Measurements from ENCODE around the gene ADAMTS18.
"Not testable (repeated sequence)": the region's sequence is repeated elsewhere in the genome, so short reads cannot be mapped to it uniquely, and the experiment has no call there.

The ADAMTS18 gene

DNA sequence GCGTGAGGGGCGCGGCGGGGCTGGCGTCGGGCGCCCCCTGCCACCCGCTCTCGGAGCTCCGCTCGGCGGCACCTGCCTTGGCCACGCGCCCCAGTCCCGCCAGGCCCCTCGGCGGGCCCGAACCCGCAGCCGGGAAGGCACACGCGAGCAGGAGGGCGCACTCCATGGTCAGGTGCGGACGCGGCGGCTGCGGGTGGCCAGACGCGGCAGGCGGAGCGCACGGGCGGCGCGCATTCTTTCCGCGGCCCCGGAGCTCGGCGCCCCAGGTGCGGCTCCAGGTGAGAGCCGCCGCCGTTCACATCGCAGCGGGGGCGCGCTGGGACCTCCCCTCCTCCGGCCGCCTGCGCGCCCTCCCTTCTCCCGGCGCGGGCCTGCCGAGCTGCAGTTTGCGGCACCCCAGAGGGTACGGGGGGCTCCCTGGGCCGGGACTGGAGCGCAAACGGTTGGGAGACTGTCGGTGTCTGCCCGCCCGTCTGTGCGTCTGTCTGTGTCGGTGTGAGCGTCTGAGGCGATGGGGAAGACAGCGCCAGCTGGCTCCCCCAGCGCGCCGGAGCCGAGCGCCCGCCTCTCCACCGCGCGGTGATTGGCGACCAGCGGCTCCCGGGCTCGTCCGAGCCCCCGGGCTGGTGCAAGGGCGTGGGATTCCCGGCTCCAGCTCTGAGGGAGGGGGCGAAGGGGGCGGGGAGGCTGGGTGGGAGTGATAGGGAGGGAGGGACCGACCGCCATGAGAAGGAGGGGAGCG, at the start of gene ADAMTS18:
Gene ADAMTS18 (minus strand): TSS at position 505 of the 742 bp plus-strand sequence. CDS start 339 bp downstream, at position 166.
- DNase-seq: no peak

DNA sequence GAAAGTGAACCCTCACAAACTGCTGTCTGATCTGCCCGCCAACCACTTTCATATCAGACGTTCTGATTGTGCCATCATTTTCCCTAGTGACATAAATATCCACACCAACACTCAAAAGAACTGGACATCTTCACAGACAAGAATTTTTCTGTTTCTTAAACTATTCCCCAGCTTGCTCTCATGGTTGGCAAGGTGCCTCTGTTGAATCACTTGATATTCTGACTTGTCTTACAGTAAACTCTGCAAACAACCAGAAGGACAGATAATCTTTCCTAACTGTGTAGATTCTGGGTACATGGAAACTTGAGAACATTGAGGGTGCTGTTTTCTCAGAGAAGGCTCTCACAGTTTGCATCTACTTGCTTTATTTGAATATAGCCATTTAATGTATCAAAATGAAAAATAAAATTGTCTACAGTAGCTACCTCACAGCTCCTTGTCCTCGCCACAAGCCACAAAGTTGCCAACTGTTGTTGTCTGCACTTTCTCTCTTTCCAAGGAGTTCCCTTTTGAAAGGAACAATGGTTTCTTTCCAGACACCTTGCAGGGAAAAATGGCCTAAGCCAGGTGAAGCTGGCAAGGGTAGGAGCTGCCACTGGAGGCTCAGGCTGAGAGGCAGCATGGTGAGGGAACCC, 46.0 kb upstream of the ADAMTS18 start:
- DNase-seq: no peak

DNA sequence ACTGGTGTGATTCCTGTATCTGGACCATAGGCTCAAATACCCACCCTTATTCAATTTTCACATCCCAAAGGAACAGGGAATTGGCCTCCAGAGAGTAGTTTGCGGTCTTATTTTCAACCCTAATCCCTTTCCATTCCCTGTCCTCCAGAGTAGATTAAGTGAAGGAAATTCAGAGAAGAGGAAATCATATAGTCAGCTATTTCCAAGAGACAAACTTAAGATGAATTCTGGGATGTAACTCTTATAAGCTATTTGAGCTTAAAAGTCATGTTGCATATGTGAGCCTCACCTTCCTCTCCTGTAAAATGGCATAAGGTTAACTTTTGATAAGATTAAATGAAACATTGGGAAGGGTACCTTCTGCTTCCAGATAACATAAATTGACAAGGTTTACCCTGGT, 37.4 kb upstream of the ADAMTS18 start:
- no peak for DNase-seq

- DNase-seq: no peak
Measured at GRCh38 chr16:77470851-77471250, 36.0 kb upstream of the ADAMTS18 start.

DNA sequence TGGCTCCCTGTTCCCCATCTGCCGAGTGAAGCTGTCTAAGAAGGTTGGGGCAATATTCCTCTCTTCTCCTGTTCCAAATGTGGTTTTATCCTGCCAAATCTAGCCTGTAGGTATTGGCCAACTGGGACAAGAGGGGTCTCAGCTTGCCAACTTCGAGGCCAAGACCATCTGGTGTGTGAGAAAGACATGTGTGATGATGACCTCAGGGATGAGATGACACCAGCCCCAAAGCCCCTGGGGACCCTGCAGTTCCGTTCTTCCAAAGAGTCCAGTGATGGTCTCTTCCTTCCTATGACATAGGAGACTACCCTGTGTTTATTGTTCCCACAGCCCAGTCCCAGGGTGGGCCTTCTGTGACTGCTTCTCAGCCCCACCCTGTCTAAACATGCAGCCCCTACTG, 34.8 kb upstream of the ADAMTS18 start:
- DNase-seq: no peak

GRCh38 chr16:77468831-77469230, 34.0 kb upstream of the ADAMTS18 start:
- no peak for DNase-seq

DNA sequence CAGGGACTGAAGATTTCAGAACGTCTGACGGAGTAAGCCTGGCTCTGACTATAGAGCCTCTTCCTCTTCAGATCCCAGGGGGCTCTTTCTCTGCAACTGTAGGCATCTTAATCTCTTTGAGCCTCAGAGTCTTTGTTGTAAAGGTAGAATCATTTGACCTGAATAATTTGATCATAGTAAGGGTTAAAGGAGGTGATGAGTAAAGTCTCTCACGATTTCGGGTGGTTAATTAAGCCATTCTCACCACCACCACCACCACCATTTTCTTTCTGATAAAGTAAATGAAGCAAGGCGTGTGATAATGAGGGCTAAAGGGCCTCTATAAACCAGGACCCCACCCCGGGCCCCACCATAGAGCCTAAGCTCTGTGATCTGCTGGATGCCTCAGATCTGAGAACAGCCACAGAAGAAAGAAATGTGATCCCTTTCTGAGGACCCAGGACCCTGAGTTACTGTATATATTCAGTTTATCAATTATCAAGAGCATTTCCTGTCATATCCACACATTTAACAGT, 33.0 kb upstream of the ADAMTS18 start:
- no peak for DNase-seq

DNA sequence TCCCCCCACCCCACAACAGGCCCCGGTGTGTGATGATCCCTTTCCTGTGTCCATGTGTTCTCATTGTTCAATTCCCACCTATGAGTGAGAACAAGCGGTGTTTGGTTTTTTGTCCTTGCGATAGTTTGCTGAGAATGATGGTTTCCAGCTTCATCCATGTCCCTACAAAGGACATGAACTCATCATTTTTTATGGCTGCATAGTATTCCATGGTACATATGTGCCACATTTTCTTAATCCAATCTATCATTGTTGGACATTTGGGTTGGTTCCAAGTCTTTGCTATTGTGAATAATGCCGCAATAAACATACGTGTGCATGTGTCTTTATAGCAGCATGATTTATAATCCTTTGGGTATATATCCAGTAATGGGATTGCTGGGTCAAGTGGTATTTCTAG, 28.8 kb upstream of the ADAMTS18 start:
- DNase-seq: not testable (repeated sequence)

- no peak for DNase-seq
Measured at GRCh38 chr16:77462894-77463293, 28.1 kb upstream of the ADAMTS18 start.

GRCh38 chr16:77459534-77460254, 24.9 kb upstream of the ADAMTS18 start:
- DNase-seq: no peak

DNA sequence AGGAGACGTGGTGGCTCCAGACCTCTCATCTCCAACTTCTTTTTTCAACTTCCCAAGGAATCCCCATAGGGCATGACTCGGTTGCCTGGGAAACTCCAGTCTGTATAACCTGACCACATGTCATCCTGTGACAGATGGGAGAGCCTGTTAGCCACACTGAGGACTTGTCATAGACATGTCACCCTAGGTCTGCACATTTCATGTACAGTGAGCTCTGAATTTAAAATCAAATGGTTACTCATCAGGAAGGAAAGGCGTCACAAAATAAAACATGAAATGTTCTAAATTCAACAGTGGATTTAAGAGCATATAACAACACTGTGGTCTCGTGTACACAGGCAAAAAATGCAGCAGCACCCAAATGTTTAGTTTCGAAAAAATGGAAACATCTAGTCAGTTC, 22.2 kb upstream of the ADAMTS18 start:
- DNase-seq: no peak

GRCh38 chr16:77452243-77452642, 17.4 kb upstream of the ADAMTS18 start:
- no peak for DNase-seq

DNA sequence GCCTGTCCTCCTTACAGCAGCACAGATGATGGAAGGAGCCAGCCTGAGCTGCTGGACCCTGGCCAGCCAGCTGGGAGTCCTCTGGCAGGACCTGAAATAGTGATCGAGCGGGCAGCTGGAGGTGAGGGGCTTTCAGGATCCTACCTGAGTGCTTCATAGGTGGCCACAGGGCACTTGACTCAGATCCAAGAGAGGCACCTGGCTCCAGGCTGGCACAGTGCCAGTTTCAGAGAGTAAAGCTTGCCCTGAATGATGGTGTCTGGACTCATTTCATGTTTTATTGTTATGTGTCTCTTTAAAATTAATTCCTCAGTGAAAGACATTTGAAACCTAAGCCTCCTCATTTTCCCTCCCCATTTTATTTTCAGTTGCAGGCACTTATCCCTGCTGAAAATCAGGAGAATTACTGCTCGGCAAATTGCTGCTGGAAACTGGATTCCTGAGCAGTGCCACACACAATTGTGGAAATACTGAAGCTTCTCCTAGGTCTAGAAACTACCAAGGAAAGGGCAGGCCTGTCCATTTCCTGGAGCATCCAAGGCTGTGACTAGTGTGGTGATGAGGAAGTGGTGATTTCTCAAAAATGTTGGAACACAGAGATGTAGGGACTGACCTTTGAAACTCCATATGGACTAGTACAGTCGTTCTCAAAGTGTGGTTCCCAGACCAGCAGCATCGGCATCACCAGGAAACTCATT, 16.1 kb upstream of the ADAMTS18 start:
- no peak for DNase-seq

DNA sequence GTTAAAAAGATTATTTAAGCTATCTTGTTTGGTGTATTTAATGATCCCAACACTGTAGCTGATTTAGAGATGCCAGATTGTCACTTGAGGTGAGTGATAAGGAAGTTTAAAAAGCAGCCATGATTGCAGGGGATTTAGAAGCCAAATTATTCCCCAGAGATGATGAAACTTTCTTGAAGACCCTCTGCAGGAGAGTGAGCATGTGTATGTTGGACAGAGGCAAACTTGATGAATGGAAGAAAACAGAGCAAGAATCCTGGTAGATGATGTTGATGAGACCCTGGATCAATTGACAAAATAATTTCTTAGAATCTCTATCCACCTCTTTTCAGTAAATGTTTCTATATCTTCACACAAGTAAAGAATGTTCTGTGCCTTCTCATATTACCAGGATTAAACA, 14.4 kb upstream of the ADAMTS18 start:
- no peak for DNase-seq

DNA sequence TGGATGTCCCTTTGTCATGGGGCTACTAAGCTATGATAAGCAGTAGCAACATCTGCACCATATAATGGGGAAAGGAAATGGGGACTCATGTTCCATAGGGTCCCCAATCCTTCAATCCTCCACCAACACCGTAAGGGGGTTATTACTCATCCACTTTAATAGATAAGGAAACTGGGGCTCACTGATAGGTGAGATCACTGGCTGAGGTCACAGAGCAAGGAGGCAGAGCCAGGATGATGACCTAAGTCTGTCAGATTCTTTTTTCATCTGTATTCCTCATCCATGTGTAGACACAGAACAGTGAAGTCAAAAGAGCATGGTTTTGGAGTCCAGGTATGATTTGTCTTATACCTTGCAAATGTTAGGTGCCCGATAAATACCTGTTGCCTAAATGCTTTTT, 10.5 kb upstream of the ADAMTS18 start:
- no peak for DNase-seq

GRCh38 chr16:77444147-77444460, 9.3 kb upstream of the ADAMTS18 start:
- no peak for DNase-seq

- DNase-seq: no peak
Measured at GRCh38 chr16:77443357-77444146, 8.7 kb upstream of the ADAMTS18 start.

DNA sequence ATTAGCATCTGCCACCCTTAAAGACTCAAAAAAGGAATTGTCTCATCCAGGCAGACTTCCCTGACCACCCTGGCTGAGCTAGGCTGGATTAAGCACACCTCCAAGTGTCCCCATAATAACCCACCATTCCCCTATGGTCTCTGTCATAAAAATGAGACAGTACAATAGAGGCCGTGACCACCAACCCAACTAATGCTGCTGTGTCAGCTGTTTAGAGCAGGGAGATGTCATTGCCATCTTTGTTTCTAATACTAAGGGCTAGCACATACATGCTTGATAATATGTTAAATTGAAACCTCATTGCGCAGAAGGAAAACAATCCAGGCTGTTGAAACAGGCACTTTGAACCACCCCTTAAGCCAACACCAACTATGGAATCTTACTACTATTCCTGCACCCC, 7.2 kb upstream of the ADAMTS18 start:
- no peak for DNase-seq

DNA sequence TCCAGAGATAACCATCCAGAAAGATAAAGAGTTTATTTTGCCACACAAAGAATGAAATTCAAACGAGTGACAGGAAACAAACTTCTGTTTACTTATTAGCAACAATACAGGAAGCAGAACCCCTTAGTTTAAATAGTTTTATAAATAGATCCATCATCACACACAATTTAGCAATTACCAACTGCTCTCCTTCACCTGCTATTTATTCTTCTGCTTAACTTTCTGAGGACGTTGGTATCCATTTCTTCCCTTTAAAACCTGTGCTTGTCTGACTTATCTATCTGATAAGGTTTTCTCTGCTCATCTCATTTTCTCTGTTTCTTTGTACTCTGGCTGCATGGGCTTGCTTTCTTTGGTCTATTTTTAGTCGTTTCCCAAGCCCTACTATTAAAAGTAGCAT, 4.3 kb upstream of the ADAMTS18 start:
- no peak for DNase-seq

- no peak for DNase-seq
Measured at GRCh38 chr16:77437859-77438258, 3.0 kb upstream of the ADAMTS18 start.

GRCh38 chr16:77435272-77435820, 512 bp upstream of the ADAMTS18 start:
- DNase-seq: no peak

GRCh38 chr16:77434022-77434529, 758 bp downstream of the ADAMTS18 start:
- no peak for DNase-seq

Data from NK-92 treated with Interleukin-12 subunit alpha and Interleukin-12 subunit beta, amount 100 ng/mL, for 24 hours (cell line).